ENCODE measurements around the gene SZT2.
"Not testable (repeated sequence)": the region's sequence is repeated elsewhere in the genome, so short reads cannot be mapped to it uniquely, and the experiment has no call there.

The SZT2 gene

DNA sequence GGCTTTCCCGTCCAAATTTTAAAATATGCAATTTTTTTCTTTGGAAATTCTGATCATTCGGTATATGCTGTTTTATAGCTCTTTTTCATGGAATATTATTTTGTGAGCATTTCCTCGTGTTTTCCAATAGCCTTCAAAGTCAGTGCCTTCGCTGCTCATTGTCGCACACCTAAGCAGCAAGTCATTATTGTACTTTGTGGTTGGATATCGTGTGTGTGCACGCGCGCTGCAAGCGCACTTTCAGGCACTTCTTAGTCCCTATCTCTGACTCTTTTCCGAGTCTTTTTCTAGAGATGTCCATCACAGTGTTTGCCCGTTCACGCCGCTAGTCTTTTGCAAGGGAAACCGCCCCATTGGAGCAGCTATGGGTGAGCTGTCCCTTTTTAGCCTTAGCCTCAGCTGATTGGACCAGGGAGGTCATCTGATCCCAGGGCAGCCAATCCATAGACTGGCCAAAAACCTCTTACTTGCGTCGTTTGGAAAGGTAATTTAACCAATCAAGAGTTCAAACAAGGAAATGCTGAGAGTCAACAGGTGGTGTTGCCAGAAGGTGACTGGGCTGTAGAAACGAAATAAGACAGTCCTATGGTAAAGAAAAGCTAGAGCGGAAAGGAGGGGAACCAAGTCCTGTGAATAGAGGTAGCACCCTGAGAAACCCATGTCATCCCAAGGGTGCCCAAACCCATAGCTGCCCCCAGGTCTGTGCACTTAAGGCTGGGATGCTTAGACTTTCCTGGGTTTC, 64.7 kb downstream of the SZT2 start:
- peak; percentile 25 for DNase-seq (ENCODE audit: low read depth)

DNA sequence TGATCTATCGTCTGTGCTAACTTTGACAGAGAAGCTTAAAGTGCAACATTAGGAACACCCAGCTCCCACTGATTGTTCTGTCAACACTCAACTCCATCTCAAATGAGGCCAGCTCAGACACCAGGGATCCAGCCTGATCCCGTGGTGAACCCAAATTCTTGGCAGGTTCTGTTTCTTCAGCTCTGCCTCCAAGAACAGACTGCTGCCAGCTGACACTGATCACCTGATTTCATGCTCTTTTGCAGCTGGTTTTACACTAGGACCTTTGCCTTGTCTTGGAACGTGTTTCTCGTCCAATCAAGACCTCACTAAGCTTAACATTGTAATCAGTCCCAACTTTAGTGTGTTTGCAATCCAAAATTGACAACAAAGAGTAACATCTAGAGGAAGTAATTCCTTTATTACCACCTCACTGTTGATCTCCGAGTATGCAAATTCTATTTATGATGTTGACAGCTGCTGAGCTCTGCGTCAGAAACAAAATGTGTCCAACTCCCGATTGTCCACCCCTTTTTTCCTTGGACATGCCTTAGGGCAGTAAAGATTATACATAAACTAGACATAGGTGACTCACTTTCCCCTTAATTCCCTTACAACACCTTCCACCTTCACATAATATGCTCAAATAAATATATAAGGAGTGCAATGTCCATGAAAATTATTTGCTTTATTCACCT, 65.7 kb downstream of the SZT2 start:
- DNase-seq (ENCODE audit: low read depth): no peak

GRCh38 chr1:43458379-43458778, 68.7 kb downstream of the SZT2 start:
- DNase-seq (ENCODE audit: low read depth): not testable (repeated sequence)

DNA sequence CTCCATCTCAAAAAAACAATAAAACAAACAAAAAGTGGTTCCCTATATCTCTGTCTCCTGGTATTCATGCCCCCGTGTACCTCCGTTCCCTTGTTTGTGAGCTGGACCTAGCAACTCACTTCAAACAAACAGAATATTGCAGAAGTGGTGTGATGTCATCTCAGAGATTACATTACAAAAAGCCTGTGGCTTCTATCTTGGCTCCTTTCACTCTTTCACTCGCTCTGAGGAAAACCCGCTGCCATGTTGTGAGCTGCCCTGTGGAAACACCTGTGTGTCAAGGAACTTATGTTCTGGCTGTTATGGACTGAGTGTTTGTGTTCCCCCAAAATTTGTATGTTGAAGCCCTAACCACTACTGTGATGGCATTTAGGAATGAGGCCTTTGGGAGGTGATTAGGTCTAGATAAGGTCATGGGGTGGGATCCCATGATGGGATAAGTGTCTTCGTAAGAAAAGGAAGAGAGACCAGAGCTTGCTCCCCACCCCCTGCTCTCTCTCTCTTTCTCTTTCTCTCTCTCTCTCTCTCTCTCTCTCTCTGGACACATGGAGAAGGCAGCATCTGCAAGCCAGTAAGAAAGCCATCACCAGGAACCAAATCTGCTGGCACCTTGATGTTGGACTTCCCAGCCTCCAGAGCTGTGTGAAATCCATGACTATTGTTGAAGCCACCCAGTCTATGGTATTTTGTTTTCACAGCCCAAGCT, 71.4 kb downstream of the SZT2 start:
- no peak for DNase-seq (ENCODE audit: low read depth)

GRCh38 chr1:43463479-43463878, 73.8 kb downstream of the SZT2 start:
- no peak for DNase-seq (ENCODE audit: low read depth)

DNA sequence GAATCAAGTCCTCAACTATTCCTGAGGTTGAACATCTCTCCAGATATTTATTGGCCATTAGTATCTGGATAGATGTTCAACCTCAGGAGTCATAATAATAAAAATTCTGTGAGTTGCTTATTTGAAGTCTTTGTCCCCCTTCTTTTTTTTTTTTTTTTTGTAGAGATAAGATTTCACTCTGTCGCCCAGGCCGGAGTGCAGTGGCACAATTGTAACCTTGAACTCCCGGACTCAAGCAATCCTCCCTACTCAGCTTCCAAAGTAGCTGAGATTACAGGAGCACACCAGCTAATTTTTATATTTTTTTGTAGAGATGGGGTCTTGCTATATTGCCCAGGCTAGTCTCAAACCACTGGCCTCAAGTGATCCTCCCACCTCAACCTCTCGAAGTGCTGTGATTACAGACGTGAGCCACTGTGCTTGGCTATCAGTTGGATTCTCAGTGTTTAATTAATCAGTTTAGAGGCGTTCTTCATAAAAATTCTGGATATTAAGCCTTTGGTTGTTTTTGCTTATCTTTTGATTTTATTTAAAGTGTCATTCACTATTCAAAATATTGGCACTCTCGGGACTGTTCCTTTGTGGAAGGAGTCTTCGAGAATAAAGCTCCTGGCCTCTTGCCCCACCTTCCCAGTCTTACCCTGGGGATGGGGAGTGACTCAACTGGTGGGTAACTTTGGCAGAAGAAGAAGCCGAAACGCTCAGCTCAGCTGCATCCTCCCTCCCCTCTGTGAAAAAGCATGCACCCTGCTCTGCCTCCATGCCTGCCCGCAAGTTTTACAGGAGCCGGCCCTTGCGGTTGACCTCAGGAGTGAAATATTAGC, 75.2 kb downstream of the SZT2 start:
- no peak for DNase-seq (ENCODE audit: low read depth)

GRCh38 chr1:43465505-43466067, 75.9 kb downstream of the SZT2 start:
- no peak for DNase-seq (ENCODE audit: low read depth)

- DNase-seq (ENCODE audit: low read depth): no peak
These were observed 76.7 kb downstream of the SZT2 start for GRCh38 chr1:43466403-43466802.

- no peak for DNase-seq (ENCODE audit: low read depth)
These were observed 78.7 kb downstream of the SZT2 start for GRCh38 chr1:43468414-43468813.

DNA sequence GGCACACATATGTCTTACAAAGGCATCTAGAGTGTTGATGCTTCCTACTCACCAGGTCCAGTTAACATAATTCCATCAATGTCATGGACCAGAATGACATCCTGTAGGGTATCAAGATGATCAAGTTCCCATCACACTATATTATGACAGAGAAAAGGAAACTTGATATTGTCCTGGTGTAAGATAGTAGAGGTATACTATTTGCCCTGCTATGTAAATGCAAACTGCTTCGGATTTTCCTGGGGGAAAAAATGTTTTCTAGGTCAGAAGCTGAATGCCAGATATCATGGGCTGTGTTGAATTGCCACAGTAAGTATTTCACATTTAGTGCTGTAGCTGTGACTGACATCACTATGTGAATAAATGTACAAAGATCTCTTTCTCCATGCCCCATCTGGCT, 80.2 kb downstream of the SZT2 start:
- DNase-seq (ENCODE audit: low read depth): no peak

- no peak for DNase-seq (ENCODE audit: low read depth)
These were observed 82.4 kb downstream of the SZT2 start for GRCh38 chr1:43472087-43472462.

DNA sequence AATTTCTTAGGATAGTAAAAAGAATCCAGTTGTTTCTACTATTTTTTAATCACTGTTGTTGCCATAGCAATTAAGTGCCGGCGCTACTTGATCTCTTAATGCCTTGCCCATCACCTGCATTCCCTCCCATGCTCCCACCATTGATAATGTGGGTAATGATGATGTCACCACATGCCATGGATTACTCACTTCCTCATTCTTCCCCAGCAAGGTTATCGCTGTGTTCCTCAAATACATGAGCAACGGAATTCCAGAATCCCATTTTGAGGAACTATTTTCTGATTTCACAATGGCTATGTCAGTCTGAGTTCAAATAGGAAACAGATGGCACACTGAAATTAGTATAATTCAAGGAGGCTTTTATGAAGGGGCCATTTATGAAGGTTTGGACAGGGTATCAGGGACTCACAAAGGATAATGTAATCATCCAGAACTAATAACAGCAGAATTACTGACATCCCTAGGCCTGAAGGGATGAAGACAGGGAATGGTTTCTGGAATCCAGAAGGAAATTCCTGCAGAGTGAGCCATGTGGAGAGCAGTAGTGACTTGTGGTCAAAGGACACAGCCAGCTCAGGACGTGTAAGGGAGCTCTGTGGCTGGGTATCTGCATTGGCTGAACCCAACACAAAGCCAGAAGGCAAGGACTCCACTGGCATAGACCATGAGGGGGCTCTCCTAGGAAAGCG, 82.9 kb downstream of the SZT2 start:
- DNase-seq (ENCODE audit: low read depth): not testable (repeated sequence)

- DNase-seq (ENCODE audit: low read depth): no peak
These were observed 83.8 kb downstream of the SZT2 start for GRCh38 chr1:43473463-43473862.

GRCh38 chr1:43475611-43476401, 86.1 kb downstream of the SZT2 start:
- DNase-seq (ENCODE audit: low read depth): not testable (repeated sequence)

- no peak for DNase-seq (ENCODE audit: low read depth)
These were observed 88.0 kb downstream of the SZT2 start for GRCh38 chr1:43477716-43478115.

DNA sequence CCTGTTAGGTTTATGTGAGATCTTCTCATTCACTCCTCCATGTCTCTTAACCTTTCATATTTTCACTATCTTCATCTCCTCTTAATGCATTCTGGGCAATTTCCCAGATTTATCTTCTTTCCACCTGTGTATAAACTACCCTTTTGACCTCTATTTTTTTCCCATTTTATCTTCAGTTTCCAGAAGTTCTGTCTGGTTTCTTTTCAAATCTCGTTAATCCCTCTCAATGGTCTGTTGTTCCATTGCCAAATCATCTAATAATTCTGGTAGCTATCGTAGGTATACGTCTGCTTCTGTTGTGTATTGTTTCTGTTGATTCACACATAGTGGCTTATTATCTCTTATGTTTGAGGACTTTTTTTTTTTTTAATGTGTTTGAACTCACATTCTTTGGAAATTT, 89.7 kb downstream of the SZT2 start:
- DNase-seq (ENCODE audit: low read depth): no peak

DNA sequence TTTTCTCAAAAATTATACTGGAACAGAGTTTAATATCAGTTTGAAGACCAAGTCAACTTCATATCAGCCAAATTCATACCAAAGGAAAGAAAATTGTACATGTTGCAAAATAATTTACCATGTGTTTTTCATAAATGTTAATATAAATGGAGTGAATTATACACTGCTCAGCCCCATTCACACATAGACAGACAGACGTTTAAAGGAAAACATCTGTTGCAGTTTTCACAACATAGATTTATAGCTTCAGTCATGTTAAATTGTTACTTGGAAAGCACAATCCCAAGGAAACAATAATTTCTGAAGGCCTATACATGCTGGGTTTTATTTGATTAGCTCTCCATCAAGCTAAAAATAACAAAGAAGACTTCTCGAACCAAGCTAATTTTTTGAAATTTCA, 91.8 kb downstream of the SZT2 start:
- DNase-seq (ENCODE audit: low read depth): no peak

DNA sequence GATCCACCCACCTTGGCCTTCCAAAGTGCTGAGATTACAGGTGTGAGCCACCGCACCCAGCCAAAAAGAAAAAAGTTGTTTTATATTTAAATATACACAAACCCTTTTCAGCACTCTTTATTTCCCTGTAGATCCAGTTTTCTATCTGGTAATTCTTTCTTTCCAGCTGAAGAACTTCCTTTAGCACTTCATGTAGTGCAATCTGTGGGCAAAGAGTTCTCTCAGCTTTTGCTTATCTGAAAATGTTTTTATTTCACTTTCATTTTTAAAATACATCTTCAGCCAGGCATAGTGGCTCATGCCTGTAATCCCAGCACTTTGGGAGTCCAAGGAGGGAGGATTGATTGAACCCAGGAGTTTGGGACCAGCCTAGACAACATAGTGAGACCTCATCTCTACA, 92.5 kb downstream of the SZT2 start:
- no peak for DNase-seq (ENCODE audit: low read depth)

- DNase-seq (ENCODE audit: low read depth): no peak
These were observed 94.7 kb downstream of the SZT2 start for GRCh38 chr1:43484367-43484766.

DNA sequence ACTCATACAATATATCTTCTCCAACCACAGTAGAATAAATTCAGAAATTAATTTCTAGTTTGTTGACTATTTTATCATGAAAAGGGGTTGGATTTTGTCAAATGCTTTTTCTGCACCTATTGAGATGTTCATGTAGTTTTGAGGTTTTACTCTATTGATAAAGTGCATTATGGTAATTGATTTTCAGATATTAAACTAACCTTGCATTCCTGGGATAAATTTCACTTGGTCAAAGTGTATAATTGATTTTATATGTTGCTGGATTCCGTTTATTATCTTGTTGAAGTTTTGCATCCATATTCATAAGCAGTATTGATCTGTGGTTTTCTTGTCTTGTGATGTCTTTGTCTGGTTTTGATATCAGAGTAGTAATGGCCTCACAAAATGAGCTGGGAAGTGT, 98.5 kb downstream of the SZT2 start:
- DNase-seq (ENCODE audit: low read depth): no peak

DNA sequence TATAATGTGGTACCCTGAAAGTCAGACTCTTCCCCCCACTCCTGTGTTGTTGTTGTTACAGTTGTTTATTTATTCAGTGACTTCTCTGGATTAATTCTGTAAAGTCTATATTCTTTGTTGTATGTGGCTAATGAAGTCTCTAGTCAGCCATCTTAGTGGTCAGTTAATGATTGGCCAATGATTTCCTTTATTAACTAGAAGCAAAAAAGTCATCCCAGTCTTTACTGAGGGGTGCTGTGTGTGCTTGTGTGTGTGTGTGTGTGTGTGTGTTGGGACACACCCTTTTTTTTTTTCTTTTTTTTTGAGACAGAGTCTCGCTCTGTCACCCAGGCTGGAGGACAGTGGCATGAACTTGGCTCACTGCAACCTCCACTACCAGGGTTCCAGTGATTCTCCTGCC, 101.4 kb downstream of the SZT2 start:
- no peak for DNase-seq (ENCODE audit: low read depth)

Data from stimulated activated CD8-positive, alpha-beta memory T cell treated with anti-CD3 and anti-CD28 coated beads, Interleukin-12 subunit alpha, Interleukin-12 subunit beta, amount 100 ng/mL, for 1 hour (primary cell).